Activated CD4-positive, alpha-beta T cell treated with anti-CD3 and anti-CD28 coated beads, Interleukin-2, amount 50 U/mL, for 48 hours (primary cell): Measurements from ENCODE around the gene C12orf76.

ENCODE experiments used
- DNase-seq, 2 experiments: peaks; one replicate each; pipeline ENCODE4 v3.0.0-alpha.2; 2020

The C12orf76 gene

DNA sequence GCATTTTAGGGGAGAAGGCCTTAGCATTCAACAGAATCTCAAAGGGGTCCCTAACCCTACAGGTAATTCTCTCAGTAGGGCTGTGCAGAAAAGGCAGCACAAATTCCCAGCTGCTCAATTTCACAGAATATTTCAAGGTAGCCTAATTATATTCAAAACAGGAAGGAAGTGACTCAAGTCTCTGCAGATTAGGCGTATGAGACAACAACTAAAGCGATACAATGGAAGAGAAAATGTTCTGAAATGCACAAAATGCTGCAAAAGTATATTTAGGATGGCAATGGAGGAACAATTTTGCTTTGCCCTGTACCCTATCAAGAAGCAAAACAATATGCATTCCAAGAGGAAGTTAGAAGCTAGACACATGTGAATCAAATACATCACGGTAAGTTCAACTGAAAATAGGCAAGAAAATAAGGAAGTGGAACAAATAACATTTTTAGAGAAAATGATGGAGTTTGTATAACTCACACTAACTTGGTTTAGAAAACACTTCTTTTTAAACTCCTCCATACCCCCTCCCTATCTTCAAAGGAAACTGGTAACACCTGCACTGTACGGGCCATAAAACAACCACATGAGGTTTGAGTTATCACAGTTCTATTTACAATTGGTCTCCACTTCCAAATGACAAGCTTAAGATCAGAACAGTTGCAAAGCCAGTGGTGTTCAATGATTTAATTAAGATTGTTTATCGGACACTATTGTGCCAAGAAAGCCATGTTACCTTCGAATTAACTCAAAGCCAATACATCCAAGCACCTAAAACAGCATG lies 53.7 kb downstream of the C12orf76 start:
- DNase-seq, result no peak

- DNase-seq, result no peak
Observed at GRCh38 chr12:109993091-109993490, 55.2 kb downstream of the C12orf76 start.

GRCh38 chr12:109991586-109991985 lies 56.7 kb downstream of the C12orf76 start:
- DNase-seq, result no peak
